GM12801 (cell line): ENCODE data around the gene CPM.

Experiments
- TF ChIP-seq, protein P1 (sequence below): IDR thresholded peaks from one replicate; pipeline ENCODE4 v1.5.1; 2011; ENCODE audit warnings: control low read depth; ENCODE audit not compliant: insufficient read length; ENCODE audit errors: extremely low read depth

Gene CPM

DNA sequence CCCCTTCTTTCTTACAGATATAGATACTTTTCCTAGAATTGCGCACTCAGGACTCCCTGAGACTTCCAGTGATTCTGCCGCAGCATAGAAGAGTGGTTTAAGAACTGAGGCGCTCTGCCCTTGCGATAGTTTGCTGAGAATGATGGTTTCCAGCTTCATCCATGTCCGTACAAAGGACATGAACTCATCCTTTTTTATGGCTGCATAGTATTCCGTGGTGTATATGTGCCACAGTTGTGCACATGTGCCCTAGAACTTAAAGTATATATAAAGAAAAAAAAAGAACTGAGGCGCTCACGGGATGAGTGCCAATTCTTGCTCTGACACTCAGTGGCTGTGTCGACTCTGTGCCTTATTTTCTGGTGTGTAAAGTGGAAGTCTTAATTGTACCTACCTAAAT, 1.4 kb upstream of the CPM start:
- TF ChIP-seq, protein P1, sequence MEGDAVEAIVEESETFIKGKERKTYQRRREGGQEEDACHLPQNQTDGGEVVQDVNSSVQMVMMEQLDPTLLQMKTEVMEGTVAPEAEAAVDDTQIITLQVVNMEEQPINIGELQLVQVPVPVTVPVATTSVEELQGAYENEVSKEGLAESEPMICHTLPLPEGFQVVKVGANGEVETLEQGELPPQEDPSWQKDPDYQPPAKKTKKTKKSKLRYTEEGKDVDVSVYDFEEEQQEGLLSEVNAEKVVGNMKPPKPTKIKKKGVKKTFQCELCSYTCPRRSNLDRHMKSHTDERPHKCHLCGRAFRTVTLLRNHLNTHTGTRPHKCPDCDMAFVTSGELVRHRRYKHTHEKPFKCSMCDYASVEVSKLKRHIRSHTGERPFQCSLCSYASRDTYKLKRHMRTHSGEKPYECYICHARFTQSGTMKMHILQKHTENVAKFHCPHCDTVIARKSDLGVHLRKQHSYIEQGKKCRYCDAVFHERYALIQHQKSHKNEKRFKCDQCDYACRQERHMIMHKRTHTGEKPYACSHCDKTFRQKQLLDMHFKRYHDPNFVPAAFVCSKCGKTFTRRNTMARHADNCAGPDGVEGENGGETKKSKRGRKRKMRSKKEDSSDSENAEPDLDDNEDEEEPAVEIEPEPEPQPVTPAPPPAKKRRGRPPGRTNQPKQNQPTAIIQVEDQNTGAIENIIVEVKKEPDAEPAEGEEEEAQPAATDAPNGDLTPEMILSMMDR, result no peak

DNA sequence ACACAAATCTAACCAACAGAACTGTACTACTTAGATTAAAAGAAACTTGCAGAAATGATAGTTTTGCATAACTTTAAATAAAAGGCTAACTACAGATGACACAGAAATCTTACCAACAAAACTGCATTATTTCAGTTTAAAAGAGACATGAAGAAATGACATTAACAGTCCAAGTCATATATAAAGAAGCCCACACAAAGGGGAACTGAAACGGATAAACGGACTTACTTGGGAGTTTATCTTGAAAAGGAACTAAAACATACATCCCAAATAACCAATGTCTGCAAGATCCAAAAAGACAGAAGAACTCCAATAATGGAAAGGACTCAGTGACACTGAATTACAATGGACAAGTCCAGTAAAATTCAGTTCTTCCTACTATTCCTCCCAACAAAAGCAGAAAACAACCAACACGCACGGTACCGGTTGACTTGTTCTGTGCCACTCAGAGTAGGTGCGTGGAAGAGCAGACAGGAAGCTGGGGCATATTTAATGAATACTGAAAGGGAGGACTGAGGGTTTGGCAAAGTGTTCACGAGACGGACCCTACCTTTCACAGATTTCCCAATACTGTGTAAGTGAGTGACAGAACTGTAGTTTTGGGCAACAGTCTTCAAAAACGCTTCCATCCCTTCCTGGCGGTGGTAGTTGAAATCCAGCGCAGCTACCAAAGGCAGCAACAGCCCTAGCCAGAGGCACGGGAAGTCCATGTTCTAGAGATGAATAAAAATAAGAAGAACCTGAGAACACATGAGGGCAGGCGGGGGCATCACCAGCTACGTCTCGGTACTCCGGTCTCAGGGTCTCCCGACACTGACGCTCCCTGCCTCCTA, 627 bp downstream of the CPM start:
- TF ChIP-seq, protein P1, result no peak

DNA sequence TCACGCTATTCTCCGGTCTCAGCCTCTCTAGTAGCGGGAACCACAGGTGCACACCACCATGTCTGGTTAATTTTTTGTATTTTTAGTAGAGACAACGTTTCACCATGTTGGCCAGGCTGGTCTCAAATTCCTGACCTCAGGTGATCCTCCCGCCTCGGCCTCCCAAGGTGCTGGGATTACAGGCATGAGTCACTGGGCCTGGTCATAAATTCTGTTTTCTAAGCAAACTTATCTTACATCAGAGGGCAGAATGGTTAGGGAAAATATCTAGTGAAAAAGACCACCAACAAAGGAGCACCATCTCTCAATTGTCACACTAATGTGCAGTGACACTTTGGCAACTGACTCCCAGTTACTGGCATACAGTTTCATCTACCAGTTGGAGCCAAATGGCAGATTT, 2.8 kb downstream of the CPM start:
- TF ChIP-seq, protein P1, result no peak

- TF ChIP-seq, protein P1, result no peak
Measured at GRCh38 chr12:68924546-68924945, 8.4 kb downstream of the CPM start.

- TF ChIP-seq, protein P1, result no peak
Measured at GRCh38 chr12:68919581-68920239, 13.3 kb downstream of the CPM start.

DNA sequence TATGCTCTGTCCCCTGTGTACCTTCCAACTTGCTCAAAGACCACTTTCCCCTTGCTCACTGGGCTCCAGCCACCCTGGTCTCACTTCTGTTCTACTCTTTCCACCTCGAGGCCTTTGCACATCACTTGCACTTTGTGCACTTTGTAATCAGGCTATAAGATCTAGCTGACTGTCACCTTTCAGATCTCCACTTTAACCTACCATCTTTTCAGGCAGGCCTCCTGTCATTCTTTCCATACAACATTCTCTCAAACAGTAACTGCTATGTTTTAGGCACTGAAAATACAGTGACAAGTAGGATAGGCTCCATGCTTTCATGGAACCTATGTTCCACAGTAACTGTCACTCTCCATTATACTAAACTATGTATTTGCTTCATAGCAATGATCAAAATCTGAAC, 14.0 kb downstream of the CPM start:
- TF ChIP-seq, protein P1, result no peak

- TF ChIP-seq, protein P1, result no peak
Measured at GRCh38 chr12:68915055-68915454, 17.9 kb downstream of the CPM start.
